SK-N-SH treated with all-trans-retinoic acid at 6 μM for 48 hours (cell line): ENCODE data around the gene WDR20.

Experiments
- ATAC-seq: fragments of 200-7000 bp; cut with Tn5 transposase; 3 replicates; pipeline ENCODE4 v1.9.1; 2020; ENCODE audit warnings: mild to moderate bottlenecking, moderate library complexity
- BACH2 ChIP-seq: fragments of 250-450 bp; sonication (Bioruptor Pico); IDR thresholded peaks from 2 replicates; pipeline ENCODE4 v1.9.0; 2021; ENCODE audit warnings: mild to moderate bottlenecking, borderline replicate concordance
- CSDC2 ChIP-seq: fragments of 250-450 bp; sonication (Bioruptor Pico); IDR thresholded peaks from 2 replicates; pipeline ENCODE4 v1.5.0; 2020; ENCODE audit warnings: mild to moderate bottlenecking, moderate library complexity
- ESRRG ChIP-seq: fragments of 250-450 bp; sonication (Bioruptor Pico); IDR thresholded peaks from 2 replicates; pipeline ENCODE4 v1.6.1; 2021; ENCODE audit warnings: mild to moderate bottlenecking
- GLIS3 ChIP-seq: fragments of 250-450 bp; sonication (Bioruptor Pico); IDR thresholded peaks from 2 replicates; pipeline ENCODE4 v1.5.0; 2020; ENCODE audit warnings: mild to moderate bottlenecking, moderate library complexity
- ISL1 ChIP-seq: fragments of 250-450 bp; sonication (Bioruptor Pico); IDR thresholded peaks from 2 replicates; pipeline ENCODE4 v2.1.2; 2022; ENCODE audit warnings: mild to moderate bottlenecking, moderate library complexity
- OSR1 ChIP-seq: fragments of 250-450 bp; sonication (Bioruptor Pico); IDR thresholded peaks from 2 replicates; pipeline ENCODE4 v1.8.0; 2022; ENCODE audit warnings: moderate library complexity, mild to moderate bottlenecking, inconsistent platforms
- PPARA ChIP-seq: fragments of 250-450 bp; sonication (Bioruptor Pico); IDR thresholded peaks from 2 replicates; pipeline ENCODE4 v1.5.0; 2020; ENCODE audit warnings: mild to moderate bottlenecking, borderline replicate concordance
- RARB ChIP-seq: fragments of 250-450 bp; sonication (Bioruptor Pico); IDR thresholded peaks from 2 replicates; pipeline ENCODE4 v1.8.0; 2021; ENCODE audit warnings: mild to moderate bottlenecking, moderate library complexity
- SNAI2 ChIP-seq: fragments of 250-450 bp; sonication (Bioruptor Pico); IDR thresholded peaks from 2 replicates; pipeline ENCODE4 v1.5.0; 2020; ENCODE audit warnings: mild to moderate bottlenecking, moderate library complexity
- TCF4 ChIP-seq: fragments of 250-450 bp; sonication (Bioruptor Pico); IDR thresholded peaks from 2 replicates; pipeline ENCODE4 v1.8.0; 2021; ENCODE audit warnings: mild to moderate bottlenecking, moderate library complexity, borderline replicate concordance
- TOX ChIP-seq: fragments of 250-450 bp; sonication (Bioruptor Pico); IDR thresholded peaks from 2 replicates; pipeline ENCODE4 v1.8.0; 2021; ENCODE audit warnings: mild to moderate bottlenecking, moderate library complexity, borderline replicate concordance
- ZC3H10 ChIP-seq: fragments of 250-450 bp; sonication (Bioruptor Pico); IDR thresholded peaks from 2 replicates; pipeline ENCODE4 v1.5.1; 2021; ENCODE audit warnings: mild to moderate bottlenecking, moderate library complexity
- ZFP3 ChIP-seq: fragments of 250-450 bp; sonication (Bioruptor Pico); IDR thresholded peaks from 2 replicates; pipeline ENCODE4 v1.5.0; 2020; ENCODE audit warnings: mild to moderate bottlenecking, moderate library complexity
- ZFP30 ChIP-seq: fragments of 450-650 bp; formaldehyde crosslinking; IDR thresholded peaks from 2 replicates; pipeline ENCODE4 v1.5.0; 2022; ENCODE audit warnings: mild to moderate bottlenecking, moderate library complexity
- ZNF565 ChIP-seq: fragments of 450-650 bp; formaldehyde crosslinking; conservative IDR thresholded peaks from 2 replicates; pipeline ENCODE4 v1.5.0; 2020; ENCODE audit warnings: low read depth, mild to moderate bottlenecking, moderate library complexity
- ZNF8 ChIP-seq: fragments of 450-650 bp; formaldehyde crosslinking; IDR thresholded peaks from 2 replicates; pipeline ENCODE4 v1.5.0; 2020; ENCODE audit warnings: mild to moderate bottlenecking, moderate library complexity
- TF ChIP-seq, protein P1 (sequence below): fragments of 250-450 bp; sonication (Bioruptor Pico); IDR thresholded peaks from 2 replicates; pipeline ENCODE4 v1.8.0; 2021; ENCODE audit warnings: low read depth, mild to moderate bottlenecking, moderate library complexity, borderline replicate concordance
- TF ChIP-seq, protein P2 (sequence below): fragments of 250-450 bp; sonication (Bioruptor Pico); IDR thresholded peaks from 2 replicates; pipeline ENCODE4 v1.5.1; 2020; ENCODE audit warnings: low read depth, mild to moderate bottlenecking, moderate library complexity
- TF ChIP-seq, protein P3 (sequence below): fragments of 250-450 bp; sonication (Bioruptor Pico); IDR thresholded peaks from 2 replicates; pipeline ENCODE4 v1.8.0; 2020; ENCODE audit warnings: mild to moderate bottlenecking, moderate library complexity, borderline replicate concordance
- TF ChIP-seq, protein P4 (sequence below): fragments of 250-450 bp; sonication (Bioruptor Pico); IDR thresholded peaks from 2 replicates; pipeline ENCODE4 v1.5.1; 2021; ENCODE audit warnings: mild to moderate bottlenecking, moderate library complexity

The WDR20 gene

DNA sequence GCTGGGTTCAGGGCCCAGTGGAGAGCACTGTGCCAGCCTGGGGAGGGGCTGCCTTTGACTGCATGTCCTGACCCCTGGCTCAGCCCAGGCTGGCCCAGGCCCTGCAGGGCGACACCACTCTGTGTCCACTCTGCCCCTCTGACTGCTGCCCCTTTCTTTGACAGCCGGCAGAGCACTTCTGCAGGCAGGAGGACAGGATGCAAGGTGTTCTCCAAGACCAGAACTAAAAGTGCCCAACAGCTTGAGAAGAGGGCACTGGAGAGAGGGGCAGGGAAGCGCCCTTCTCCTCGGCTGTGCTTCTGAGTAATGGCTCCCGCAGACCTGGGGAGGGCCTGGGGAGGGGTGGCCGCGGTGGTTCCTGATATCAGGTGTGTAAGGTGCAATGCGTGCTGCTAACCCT, 72.7 kb downstream of the WDR20 start:
- no peak for TF ChIP-seq PPARA
- TF ChIP-seq RARB (CRISPR knock-in tag): no peak
- TF ChIP-seq ISL1: no peak
- no peak for TF ChIP-seq SNAI2 (CRISPR knock-in tag)
- TF ChIP-seq TOX (CRISPR knock-in tag): no peak
- TF ChIP-seq, protein P1, sequence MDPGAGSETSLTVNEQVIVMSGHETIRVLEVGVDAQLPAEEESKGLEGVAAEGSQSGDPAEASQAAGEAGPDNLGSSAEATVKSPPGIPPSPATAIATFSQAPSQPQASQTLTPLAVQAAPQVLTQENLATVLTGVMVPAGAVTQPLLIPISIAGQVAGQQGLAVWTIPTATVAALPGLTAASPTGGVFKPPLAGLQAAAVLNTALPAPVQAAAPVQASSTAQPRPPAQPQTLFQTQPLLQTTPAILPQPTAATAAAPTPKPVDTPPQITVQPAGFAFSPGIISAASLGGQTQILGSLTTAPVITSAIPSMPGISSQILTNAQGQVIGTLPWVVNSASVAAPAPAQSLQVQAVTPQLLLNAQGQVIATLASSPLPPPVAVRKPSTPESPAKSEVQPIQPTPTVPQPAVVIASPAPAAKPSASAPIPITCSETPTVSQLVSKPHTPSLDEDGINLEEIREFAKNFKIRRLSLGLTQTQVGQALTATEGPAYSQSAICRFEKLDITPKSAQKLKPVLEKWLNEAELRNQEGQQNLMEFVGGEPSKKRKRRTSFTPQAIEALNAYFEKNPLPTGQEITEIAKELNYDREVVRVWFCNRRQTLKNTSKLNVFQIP (CRISPR knock-in tag): no peak
- TF ChIP-seq, protein P2, sequence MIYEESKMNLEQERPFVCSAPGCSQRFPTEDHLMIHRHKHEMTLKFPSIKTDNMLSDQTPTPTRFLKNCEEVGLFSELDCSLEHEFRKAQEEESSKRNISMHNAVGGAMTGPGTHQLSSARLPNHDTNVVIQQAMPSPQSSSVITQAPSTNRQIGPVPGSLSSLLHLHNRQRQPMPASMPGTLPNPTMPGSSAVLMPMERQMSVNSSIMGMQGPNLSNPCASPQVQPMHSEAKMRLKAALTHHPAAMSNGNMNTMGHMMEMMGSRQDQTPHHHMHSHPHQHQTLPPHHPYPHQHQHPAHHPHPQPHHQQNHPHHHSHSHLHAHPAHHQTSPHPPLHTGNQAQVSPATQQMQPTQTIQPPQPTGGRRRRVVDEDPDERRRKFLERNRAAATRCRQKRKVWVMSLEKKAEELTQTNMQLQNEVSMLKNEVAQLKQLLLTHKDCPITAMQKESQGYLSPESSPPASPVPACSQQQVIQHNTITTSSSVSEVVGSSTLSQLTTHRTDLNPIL (CRISPR knock-in tag): no peak
- no peak for TF ChIP-seq BACH2
- no peak for TF ChIP-seq CSDC2 (CRISPR knock-in tag)
- TF ChIP-seq ZNF8 (CRISPR knock-in tag): no peak
- TF ChIP-seq ZNF565 (CRISPR knock-in tag): no peak
- TF ChIP-seq ZC3H10 (CRISPR knock-in tag): no peak
- TF ChIP-seq OSR1: no peak
- TF ChIP-seq, protein P3, sequence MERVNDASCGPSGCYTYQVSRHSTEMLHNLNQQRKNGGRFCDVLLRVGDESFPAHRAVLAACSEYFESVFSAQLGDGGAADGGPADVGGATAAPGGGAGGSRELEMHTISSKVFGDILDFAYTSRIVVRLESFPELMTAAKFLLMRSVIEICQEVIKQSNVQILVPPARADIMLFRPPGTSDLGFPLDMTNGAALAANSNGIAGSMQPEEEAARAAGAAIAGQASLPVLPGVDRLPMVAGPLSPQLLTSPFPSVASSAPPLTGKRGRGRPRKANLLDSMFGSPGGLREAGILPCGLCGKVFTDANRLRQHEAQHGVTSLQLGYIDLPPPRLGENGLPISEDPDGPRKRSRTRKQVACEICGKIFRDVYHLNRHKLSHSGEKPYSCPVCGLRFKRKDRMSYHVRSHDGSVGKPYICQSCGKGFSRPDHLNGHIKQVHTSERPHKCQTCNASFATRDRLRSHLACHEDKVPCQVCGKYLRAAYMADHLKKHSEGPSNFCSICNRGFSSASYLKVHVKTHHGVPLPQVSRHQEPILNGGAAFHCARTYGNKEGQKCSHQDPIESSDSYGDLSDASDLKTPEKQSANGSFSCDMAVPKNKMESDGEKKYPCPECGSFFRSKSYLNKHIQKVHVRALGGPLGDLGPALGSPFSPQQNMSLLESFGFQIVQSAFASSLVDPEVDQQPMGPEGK (CRISPR knock-in tag): no peak
- TF ChIP-seq ZFP3: no peak
- ATAC-seq: no peak

DNA sequence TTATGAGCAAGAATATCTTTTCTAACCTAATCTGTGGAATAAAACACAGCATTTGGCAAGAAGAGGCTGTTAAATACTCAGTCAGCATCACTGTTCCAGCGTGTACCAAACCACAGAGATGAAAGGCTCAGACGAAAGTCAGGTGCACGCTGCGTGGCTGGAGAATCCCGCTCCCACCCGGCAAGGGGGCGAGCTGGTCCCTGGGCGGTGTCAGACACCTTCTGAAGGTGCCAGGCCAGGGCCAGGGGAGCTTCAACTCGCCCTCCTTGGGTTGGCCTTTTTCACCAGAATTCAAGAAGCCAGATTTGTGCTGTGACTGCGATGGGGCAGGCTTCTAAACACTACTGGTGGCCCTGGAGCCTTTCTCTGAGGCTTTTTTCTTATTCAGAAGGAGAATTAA, 73.1 kb downstream of the WDR20 start:
- TF ChIP-seq ZC3H10 (CRISPR knock-in tag) (no peak), ISL1 (no peak), CSDC2 (CRISPR knock-in tag) (no peak), PPARA (no peak), BACH2 (no peak), SNAI2 (CRISPR knock-in tag) (no peak), ZFP3 (no peak), ESRRG (CRISPR knock-in tag) (no peak), TOX (CRISPR knock-in tag) (no peak), TCF4 (no peak), OSR1 (no peak), ZFP30 (CRISPR knock-in tag) (no peak), ZNF8 (CRISPR knock-in tag) (no peak), GLIS3 (no peak)
- TF ChIP-seq, protein P1 (CRISPR knock-in tag): no peak
- TF ChIP-seq, protein P4, sequence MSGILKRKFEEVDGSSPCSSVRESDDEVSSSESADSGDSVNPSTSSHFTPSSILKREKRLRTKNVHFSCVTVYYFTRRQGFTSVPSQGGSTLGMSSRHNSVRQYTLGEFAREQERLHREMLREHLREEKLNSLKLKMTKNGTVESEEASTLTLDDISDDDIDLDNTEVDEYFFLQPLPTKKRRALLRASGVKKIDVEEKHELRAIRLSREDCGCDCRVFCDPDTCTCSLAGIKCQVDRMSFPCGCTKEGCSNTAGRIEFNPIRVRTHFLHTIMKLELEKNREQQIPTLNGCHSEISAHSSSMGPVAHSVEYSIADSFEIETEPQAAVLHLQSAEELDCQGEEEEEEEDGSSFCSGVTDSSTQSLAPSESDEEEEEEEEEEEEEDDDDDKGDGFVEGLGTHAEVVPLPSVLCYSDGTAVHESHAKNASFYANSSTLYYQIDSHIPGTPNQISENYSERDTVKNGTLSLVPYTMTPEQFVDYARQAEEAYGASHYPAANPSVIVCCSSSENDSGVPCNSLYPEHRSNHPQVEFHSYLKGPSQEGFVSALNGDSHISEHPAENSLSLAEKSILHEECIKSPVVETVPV (CRISPR knock-in tag): no peak
- TF ChIP-seq, protein P2 (CRISPR knock-in tag): no peak
- ATAC-seq: no peak

DNA sequence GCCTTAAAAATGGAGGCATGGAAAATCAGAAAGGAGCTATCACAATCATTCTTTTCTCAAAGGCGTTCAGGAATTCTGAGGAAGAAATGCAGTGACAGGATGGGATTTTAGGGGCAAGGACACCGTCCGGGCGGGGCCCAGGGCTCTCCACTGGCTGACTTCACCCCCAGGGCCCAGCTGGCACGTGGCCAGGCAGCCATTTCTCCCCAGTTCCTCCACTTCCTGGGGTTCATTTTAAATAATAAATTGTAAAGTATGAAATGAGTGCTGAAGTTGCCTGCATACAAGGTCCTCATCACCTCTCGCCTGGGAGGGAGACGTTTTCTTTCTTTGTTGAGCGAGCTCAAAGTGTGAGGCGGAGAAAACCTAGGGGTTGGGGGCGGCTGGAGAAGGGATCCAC, 73.8 kb downstream of the WDR20 start:
- TF ChIP-seq ZFP3: no peak
- ATAC-seq: no peak
